GM10266 (cell line): ENCODE data around the gene ZDHHC5.

Source experiments
- DNase-seq: peaks from one replicate; pipeline ENCODE4 v3.0.0; 2012; ENCODE audit errors: extremely low spot score
- CTCF ChIP-seq: IDR thresholded peaks from 2 replicates; pipeline ENCODE4 v1.5.1; 2012; ENCODE audit warnings: mild to moderate bottlenecking, low read depth; ENCODE audit not compliant: control insufficient read depth, insufficient read depth; ENCODE audit errors: missing control alignments

The ZDHHC5 gene, protein sequence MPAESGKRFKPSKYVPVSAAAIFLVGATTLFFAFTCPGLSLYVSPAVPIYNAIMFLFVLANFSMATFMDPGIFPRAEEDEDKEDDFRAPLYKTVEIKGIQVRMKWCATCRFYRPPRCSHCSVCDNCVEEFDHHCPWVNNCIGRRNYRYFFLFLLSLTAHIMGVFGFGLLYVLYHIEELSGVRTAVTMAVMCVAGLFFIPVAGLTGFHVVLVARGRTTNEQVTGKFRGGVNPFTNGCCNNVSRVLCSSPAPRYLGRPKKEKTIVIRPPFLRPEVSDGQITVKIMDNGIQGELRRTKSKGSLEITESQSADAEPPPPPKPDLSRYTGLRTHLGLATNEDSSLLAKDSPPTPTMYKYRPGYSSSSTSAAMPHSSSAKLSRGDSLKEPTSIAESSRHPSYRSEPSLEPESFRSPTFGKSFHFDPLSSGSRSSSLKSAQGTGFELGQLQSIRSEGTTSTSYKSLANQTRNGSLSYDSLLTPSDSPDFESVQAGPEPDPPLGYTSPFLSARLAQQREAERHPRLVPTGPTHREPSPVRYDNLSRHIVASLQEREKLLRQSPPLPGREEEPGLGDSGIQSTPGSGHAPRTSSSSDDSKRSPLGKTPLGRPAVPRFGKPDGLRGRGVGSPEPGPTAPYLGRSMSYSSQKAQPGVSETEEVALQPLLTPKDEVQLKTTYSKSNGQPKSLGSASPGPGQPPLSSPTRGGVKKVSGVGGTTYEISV

DNA sequence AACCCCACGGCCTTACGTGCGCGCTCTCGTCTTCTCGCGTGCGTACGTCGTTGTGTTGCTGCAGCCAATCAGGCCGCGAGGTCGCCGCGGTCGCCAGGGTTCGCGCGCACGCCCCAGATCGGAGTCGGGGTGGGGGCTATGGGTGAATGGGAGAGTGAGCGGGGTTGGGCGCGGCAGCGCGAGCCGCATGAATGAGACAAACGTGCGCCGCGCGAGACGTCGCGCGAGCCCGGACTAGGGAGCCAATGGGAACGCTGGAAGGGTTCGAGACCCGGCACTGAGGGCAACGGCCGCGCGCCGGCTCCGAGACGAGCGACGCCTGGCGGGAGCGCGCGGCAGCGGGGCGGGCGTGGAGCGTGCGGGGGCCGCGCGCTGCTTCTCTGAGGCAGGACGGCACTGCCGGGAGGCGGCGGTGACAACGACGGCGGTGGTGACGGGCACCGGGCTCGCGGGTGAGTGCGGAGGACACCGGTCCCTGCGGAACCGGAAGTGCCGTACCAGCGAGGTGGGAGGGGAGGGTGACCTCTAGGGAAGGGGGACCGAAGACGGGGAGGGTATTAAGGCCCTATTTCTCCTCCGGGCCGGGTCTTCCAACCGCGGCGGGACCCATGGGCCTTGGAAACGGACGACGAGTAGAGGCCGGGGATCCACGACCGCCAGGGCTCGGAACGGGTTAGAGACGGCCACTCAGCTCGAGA is at the start of gene ZDHHC5:
TSS of gene ZDHHC5 (plus strand) at position 379 of the 698 bp plus-strand sequence. CDS start 4,977 bp downstream, outside the sequence.
- peak; percentile 56 for TF ChIP-seq CTCF
- peak; percentile 98 for DNase-seq

DNA sequence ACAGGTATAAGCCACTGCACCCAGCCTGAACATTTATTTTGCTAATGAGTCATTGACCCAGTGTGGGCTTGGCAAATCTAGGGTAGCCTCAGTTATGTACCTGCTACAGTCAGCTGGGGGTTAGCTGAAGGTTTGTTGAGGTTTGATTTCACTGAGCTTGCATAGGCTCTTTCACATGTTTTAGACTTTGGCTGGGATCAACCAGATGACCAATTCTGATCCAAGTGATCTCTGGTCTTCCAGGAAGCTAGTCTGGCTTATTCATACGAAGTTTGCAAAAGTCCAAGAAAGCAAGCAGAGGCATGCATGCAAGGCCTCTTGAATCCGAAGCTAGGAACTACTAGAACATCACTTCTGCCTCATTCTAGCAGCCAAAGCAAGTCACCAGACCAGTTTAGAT is 49.5 kb upstream of the ZDHHC5 start:
- no peak for DNase-seq
- no peak for TF ChIP-seq CTCF

- DNase-seq: no peak
- no peak for TF ChIP-seq CTCF
These were observed 48.6 kb upstream of the ZDHHC5 start for GRCh38 chr11:57619331-57619730.

- no peak for DNase-seq
- TF ChIP-seq CTCF: no peak
These were observed 47.4 kb upstream of the ZDHHC5 start for GRCh38 chr11:57620467-57620866.

DNA sequence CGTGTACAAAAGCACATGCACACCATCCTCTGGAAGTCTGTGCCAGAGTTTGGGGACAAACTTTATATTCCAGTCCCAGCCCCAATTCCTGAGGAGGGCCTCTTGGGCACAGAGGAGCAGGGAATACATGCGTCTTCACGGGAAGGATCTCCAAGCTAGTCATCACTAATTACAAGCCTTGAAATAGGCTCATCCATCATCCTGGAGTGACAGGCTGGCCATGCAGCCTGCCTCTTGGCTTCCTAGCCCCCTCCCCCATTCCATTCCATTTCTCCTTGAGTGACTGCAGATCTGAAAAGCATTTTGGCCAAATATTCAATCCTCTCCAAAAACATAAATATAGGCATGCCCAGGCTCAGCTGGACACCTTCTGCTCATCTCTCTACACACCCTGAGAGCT is 45.7 kb upstream of the ZDHHC5 start:
- TF ChIP-seq CTCF: no peak
- DNase-seq: no peak

- DNase-seq: no peak
- TF ChIP-seq CTCF: no peak
These were observed 43.0 kb upstream of the ZDHHC5 start for GRCh38 chr11:57624864-57625263.
